ENCODE measurements around the gene ZNF729.
"Not testable (repeated sequence)": the region's sequence is repeated elsewhere in the genome, so short reads cannot be mapped to it uniquely, and the experiment has no call there.

ZNF729 gene

DNA sequence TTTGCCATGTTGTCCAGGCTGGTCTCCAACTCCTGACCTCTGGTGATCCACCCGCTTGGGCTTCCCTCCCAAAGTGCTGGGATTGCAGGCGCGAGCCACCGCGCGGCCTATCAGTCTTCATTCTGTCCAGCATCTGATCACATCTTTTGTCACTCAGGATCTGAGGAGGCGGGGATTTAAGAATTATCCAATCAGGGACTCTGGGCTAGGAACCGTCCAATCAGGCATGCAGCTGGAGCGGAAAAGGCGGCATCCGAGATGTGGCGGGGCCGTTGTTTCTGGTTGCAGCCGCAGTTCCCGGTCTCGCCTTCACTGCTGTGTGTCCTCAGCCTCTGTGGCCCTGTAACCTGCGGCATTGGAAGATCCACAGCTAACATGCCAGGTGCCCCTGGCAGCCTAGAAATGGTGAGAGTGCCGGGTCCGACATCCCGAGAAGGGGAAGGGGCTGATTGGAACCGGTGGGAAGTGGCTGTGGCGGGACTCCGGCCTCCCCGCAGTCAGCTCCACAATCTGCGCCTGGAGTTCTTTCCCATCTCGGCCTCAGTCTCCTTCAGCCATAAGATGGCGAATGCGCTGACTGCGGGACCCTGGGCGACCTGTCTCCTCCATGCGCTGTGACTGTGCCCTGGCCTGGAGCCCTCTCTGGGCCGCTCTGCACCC lies at the start of gene ZNF729:
Gene ZNF729, plus strand, starts transcription at position 291 of the 660 bp plus-strand sequence. Its CDS starts 85 bp downstream, at position 376.
- no peak within 1 kb of the TSS for H3K4me3 ChIP-seq (ENCODE audit: low read length)
- TF ChIP-seq, protein P1, sequence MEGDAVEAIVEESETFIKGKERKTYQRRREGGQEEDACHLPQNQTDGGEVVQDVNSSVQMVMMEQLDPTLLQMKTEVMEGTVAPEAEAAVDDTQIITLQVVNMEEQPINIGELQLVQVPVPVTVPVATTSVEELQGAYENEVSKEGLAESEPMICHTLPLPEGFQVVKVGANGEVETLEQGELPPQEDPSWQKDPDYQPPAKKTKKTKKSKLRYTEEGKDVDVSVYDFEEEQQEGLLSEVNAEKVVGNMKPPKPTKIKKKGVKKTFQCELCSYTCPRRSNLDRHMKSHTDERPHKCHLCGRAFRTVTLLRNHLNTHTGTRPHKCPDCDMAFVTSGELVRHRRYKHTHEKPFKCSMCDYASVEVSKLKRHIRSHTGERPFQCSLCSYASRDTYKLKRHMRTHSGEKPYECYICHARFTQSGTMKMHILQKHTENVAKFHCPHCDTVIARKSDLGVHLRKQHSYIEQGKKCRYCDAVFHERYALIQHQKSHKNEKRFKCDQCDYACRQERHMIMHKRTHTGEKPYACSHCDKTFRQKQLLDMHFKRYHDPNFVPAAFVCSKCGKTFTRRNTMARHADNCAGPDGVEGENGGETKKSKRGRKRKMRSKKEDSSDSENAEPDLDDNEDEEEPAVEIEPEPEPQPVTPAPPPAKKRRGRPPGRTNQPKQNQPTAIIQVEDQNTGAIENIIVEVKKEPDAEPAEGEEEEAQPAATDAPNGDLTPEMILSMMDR (conservative IDR thresholded peaks at IDR 0.05; ENCODE audit: low read length), result no peak
- DNase-seq (ENCODE audit: low read depth), result no peak

DNA sequence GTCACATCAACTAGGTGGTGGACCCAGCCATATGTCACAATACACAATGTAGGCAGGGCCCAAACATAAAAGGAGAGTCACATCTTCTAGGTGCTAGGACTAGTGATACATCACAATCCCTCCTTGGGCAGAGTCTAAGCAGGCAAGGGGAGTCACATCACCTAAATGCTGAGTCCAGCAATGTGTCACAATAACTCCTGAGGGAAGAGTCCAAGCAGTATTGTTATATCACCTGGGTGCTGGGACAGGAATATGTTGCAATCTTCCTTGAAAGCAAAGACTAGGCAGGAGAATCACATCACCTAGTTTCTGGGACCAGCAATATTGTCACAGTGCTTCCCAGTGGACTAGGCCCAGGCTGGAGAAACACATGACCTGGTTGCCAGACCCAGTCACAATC lies 29.4 kb upstream of the ZNF729 start:
- H3K4me3 ChIP-seq (ENCODE audit: low read length), result no peak overlapping the region

DNA sequence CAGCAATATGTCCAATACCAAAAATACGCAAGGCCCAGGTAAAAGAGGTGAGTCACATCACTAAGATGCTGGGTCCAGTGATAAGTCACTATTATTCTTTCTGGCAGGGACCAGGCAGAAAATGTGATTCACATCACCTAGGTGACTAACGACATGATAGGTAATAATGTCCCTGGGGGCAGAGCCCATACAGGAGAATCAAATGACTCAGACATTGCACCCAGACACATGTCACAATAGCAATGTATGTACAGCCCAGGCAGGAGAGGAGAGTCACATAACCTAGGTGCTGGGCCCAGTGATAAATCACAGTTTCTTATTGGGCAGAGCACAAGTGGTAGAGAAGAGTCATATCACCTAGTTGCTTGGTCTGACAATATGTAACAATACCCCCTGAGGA lies 28.9 kb upstream of the ZNF729 start:
- no peak for DNase-seq (ENCODE audit: low read depth)
- TF ChIP-seq, protein P1 (conservative IDR thresholded peaks at IDR 0.05; ENCODE audit: low read length), result no peak
- no peak overlapping the region for H3K4me3 ChIP-seq (ENCODE audit: low read length)

More for the DNA sequence above, 29.4 kb upstream of the ZNF729 start:
- TF ChIP-seq, protein P1 (conservative IDR thresholded peaks at IDR 0.05; ENCODE audit: low read length), result no peak
- DNase-seq (ENCODE audit: low read depth), result no peak

DNA sequence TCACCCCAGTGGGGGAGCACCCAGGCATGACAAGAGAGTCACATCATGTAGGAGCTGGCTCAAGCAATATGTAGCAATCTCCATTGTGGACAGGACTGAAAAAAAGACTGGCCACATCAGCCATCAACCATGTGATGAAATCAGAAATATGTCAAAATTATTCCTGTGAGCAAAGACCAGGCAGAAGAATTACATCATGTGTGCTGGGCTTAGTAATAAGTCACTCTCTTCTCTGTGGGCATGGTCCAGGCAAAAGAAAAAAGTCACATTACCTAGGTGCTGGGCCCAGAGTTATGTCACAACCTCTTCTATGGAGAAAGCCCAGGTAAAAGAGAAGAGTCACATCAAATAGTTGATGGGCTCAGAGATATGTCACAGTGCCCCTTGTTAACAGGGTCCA lies 28.3 kb upstream of the ZNF729 start:
- DNase-seq (ENCODE audit: low read depth), result no peak
- TF ChIP-seq, protein P1 (conservative IDR thresholded peaks at IDR 0.05; ENCODE audit: low read length), result no peak
- no peak overlapping the region for H3K4me3 ChIP-seq (ENCODE audit: low read length)

DNA sequence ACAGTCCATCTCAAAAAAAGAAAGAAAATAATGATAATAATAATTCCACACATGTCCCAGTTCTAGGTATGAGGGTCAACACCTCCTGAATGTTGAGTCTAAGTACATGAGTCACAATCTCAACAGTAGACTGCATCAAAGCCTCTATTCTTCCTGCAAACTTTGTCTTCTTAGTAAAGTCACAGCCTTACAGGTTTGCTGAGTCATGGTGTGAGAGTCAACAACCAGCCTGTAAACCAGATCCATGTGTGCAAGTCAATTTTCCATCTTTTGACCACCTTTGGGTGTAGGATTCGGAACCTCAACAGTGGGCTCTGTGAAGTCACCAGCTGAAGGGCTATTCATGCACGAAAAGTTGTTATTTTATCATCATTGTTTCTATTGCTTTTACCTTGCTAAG lies 25.7 kb upstream of the ZNF729 start:
- H3K4me3 ChIP-seq (ENCODE audit: low read length), result no peak overlapping the region
- TF ChIP-seq, protein P1 (conservative IDR thresholded peaks at IDR 0.05; ENCODE audit: low read length), result no peak
- DNase-seq (ENCODE audit: low read depth), result no peak

DNA sequence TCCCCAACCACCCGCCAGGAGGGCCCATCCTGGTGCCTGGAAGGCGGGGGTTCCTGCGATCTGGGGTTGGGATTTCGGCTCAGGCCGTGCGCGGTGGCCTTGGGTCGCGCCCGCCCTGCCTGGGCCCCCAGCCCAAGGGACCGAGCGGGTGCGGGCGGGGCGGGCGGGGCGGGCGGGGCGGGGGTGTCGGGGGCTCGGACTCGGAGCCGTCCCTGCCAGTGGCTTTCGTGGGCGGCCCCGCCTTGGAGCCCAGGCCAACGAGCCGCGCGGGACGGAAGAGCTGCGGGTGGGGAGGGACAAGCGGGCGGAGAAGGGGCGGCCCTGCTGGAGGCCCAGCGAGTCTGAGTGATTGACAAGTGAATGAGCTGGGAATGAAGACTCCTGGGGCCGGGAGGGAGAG lies 24.6 kb upstream of the ZNF729 start:
- TF ChIP-seq, protein P1 (conservative IDR thresholded peaks at IDR 0.05; ENCODE audit: low read length), result no peak
- DNase-seq (ENCODE audit: low read depth), result no peak
- no peak overlapping the region for H3K4me3 ChIP-seq (ENCODE audit: low read length)

DNA sequence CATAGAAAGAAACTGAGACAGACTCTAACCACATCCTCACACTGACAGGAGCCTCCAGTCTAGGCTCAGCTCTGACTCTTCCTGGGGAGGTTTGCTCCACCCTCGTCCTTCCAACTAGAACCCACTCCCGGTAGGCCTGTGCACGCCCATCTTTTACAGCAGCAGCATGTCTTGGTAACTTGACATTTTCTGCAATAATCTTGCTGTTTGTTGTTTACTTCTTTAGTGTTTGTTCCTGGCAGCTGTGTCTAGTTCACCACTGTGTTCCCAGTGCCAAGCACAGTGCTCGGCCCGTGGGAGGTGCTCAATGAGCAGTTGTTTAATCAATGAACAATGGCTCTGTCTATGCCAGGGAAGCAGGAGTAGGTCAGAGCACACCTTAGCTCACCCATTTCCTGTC lies 23.1 kb upstream of the ZNF729 start:
- no peak overlapping the region for H3K4me3 ChIP-seq (ENCODE audit: low read length)
- DNase-seq (ENCODE audit: low read depth), result no peak
- TF ChIP-seq, protein P1 (conservative IDR thresholded peaks at IDR 0.05; ENCODE audit: low read length), result no peak

DNA sequence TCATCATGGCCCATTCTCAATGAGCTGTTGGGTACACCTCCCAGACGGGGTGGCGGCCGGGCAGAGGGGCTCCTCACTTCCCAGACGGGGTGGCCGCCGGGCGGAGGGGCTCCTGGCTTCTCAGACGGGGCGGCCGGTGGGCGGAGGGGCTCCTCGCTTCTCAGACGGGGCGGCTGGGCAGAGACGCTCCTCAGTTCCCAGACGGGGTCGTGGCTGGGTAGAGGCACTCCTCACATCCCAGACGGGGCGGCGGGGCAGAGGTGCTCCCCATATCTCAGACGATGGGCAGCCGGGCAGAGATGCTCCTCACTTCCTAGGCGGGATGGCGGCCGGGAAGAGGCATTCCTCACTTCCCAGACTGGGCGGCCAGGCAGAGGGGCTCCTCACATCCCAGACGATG lies 35.3 kb downstream of the ZNF729 start:
- H3K4me3 ChIP-seq (ENCODE audit: low read length); DNase-seq (ENCODE audit: low read depth): not testable (repeated sequence)
